HCEC 1CT (cell line): ENCODE data around the gene NPAS3.

Experiments
- DNase-seq: peaks from one replicate; pipeline ENCODE4 v3.0.0-alpha.2; 2017

NPAS3 gene

DNA sequence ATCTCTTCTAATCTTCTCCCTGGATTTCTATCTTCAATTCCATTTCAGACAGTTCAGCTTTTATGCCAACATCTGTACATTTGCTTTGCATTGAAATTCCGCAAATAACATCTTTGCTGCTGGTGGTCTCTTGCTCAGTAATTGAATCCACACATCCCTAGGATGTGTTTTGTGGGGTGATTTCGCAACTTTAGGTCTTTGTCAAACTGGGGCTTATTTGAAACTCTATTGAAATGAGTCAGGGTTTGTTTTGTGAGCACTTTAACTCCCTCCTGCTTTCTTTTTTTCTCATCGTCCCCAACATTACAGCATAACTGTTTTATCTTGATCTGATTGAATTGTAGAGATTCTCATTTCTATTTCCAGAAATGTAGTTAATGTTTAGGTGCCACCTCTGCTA, 404.3 kb downstream of the NPAS3 start:
- DNase-seq = no peak

- no peak for DNase-seq
These were observed 409.1 kb downstream of the NPAS3 start for GRCh38 chr14:33347796-33348195.

DNA sequence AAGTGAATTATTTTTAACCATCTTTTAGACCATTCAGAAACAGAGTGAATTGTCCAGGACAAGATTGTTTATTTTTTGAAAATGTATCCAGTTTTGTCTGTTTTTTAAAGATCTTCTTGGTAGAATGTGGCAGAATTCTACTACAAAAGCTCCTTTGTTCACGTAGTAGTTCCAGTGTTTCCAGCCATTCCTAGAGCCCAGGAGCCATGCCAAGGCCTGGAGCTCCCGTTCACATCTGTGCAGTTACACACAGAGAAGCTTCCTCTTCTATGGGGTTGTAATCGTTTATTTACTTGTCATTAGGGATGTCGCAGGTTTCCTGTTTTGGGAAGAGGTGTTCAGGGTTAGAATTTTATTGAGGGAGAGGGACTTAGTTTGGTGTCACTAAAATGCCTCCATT, 409.8 kb downstream of the NPAS3 start:
- DNase-seq = no peak

- no peak for DNase-seq
These were observed 411.2 kb downstream of the NPAS3 start for GRCh38 chr14:33349871-33350270.

DNA sequence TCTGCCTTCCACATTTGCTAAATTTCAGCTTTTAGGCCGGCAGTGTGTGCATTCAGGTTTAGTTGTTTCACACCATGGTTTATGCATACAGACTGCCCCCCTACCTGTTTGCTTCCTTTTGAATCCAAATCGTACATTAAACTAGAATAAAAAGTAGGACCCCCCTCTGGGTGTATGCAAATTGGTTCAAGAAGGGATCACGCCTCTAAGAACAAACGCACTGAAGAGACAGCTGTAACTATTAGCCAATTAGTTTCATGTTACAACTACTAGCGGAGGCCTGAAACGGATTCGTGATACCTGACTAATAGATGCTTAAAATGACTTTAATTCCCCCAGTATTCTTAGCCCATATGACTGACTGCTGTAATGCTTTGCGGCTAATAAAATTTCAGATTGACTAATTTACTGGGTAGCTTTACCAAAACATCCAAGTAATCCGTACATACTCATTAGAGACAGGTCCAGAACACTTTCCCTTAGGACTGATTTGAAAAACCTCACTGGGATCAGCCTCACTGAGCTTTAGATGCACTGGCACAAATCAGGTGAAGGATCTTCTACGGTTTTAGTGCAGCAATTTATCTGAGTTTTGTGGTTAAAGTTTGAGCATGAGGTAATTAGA, 411.8 kb downstream of the NPAS3 start:
- no peak for DNase-seq

DNA sequence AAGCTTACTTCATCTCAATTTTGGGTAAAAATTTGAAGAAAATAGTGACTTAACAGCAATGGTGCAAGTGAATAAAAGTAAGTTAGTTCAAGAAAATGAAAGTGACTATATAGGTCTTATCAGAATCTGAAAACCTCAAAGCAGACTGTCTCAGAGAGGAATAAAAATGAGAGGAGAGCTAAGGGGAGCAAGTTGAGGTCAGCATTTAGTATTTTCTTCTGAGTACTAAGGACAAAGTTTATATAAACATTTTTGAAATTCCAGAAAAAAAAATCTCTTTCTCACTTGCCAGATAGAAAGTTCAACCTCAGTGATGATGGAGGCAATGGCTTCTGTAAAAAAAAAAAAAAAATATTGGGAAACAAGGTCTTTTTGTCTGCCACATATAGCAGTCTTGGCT, 414.1 kb downstream of the NPAS3 start:
- DNase-seq = no peak

DNA sequence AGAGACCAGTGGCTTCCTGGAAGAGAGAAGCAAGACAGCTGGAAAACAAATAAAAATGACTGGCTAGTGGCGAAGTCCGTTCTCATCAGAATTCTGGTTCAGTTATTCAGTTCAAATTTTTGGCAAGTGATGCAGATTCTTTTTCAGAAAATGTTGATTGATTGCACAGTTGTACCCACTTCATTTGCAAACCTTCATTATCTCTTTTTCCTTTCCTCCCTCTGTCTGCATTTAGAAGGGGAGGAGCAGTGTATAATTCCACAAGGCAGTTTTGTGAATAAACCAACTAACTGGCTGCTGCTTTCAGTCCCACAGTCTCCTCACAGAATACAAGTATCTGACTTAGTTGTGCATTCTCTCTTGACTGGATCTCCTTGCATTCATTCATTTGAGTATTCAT, 417.5 kb downstream of the NPAS3 start:
- no peak for DNase-seq

GRCh38 chr14:33357225-33358010, 418.7 kb downstream of the NPAS3 start:
- no peak for DNase-seq

DNA sequence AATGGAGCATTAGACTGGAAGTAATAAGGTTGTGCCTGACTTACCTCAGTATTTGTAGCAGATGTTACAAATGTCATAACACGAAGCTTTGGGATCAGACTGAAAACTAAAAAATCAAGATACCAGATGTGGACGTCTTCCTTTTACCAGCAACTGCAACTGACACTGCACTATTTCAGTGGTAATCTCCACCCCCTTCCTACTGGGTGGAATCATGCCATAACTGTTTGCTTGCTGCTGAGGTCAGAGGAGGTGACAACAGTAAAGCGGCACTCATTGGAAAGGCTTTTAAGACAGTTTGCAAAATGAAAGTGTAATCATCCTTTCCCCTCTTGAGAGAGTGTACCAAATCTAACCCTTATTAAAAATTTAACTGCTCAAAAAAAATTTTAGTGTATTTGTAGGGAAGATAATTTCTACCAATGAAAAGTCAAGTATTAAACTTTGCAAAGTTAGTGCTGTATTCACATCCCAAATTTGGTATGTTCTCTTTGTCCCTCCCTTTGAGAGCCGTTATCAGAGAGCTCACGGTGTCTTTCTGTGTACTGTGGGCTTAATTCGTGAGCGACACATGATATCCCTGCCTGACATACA, 420.7 kb downstream of the NPAS3 start:
- no peak for DNase-seq

DNA sequence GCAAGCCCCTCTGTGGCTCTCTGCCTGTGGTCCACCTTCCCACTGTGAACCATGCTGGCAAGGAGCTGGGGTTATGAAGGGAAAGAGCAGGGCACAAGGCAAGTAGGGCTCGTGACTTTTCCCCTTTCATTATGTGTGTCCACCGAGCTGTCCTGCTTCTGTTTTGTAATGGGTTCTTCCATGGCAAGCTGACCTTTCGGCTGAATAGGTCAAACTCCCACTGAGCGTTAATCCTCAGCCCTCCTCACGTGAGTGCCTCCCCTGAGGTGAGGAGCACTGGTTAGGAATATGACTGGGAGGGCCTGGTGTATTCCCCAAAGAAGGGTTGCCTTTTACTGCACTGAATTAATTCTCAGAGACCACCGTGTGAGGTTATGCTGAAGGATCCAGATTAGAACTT, 424.3 kb downstream of the NPAS3 start:
- no peak for DNase-seq

GRCh38 chr14:33363682-33364081, 425.0 kb downstream of the NPAS3 start:
- no peak for DNase-seq

GRCh38 chr14:33364466-33364865, 425.8 kb downstream of the NPAS3 start:
- no peak for DNase-seq

- no peak for DNase-seq
These were observed 430.4 kb downstream of the NPAS3 start for GRCh38 chr14:33369041-33369440.

GRCh38 chr14:33369972-33370371, 431.3 kb downstream of the NPAS3 start:
- no peak for DNase-seq

DNA sequence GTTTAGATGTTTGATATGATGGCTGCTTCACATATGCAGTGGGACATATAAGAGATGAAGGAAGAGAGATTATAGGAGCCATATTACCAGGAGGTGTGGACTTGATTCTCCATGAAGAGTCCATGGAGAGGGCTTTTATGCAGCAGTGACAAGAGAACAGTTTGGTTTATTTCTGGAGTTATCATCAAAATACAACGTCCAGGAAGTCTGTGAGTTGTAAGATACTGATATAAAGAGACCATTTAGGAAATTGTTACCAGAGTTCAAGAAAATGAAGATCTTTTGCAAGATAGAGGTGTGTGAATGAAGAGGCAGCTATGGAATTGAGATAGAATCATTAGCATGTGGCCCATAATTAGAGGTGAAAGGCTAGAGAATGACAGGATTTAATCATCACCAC, 431.7 kb downstream of the NPAS3 start:
- no peak for DNase-seq

DNA sequence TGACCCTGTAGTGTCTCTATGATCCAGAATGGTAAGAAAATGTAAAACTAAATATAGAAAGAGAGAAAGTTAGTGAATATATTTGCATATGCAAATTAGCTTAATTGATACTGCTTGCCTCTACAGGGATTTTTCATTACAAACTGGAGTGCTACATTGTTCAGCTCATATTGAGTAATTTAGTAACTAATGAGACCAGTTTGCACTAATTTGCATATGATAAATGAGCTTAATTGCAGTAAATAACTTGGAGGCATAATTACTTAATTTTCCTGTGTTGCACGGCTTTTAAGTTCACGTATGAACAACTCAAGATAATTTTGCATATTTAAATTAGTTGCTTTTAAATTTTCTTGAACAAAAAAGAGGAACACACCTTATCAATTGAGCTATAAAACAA, 436.5 kb downstream of the NPAS3 start:
- DNase-seq = no peak

- no peak for DNase-seq
These were observed 437.1 kb downstream of the NPAS3 start for GRCh38 chr14:33375786-33376185.

DNA sequence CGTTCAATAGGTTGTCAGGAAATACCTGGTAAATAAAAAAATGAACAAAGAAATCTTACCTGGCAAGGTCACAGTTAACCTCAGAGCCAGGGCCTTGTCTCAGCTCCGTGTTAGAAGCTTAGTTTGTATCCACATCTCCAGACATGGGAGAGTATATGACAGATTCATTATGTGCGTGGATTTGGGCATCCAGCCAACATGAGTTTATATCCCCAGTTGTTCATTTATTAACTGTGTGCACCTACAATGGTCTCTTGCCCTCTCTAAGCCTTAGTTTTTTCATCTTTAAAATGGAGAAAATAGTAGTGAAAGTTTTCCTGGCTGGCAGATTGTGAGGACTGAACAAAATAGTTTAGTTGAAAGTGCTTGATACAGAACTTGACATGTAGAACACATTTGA, 437.8 kb downstream of the NPAS3 start:
- no peak for DNase-seq

DNA sequence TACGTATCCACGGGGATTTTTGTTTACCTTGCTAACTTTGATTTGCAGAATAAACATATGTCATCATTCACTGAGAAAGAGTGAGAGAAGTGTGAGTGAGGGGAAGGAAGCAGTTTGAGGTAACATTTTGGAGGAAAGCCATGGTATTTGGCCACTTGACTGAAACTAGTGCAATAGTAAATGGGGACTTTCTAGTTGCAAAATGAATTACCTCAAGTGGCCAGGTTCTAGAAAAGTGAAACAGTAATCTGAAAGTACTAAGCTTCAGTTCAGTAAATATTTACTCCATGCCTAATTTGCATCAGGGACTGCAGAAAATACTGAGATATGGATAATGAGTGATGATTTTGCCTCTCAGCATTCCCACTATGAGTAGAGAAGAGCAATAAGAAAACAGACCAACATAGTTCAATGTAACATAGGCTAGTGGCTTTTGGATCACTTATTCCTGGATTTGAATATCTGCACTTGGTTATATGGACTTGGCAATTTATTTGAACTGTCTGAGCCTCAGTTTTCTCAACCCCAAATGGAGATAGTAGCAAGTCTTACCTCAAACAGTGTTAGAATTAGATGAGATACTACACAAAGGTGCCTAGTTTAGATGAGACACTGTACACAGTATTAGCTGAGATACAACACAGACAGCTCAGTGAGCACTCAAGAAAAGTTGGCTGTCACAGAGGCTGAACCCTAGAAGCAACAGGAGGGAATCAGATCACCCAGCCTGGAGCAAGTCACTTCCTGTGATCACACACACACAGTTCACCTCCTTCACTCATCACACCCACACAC, 439.1 kb downstream of the NPAS3 start:
- DNase-seq = no peak

- no peak for DNase-seq
These were observed 443.0 kb downstream of the NPAS3 start for GRCh38 chr14:33381717-33382116.

DNA sequence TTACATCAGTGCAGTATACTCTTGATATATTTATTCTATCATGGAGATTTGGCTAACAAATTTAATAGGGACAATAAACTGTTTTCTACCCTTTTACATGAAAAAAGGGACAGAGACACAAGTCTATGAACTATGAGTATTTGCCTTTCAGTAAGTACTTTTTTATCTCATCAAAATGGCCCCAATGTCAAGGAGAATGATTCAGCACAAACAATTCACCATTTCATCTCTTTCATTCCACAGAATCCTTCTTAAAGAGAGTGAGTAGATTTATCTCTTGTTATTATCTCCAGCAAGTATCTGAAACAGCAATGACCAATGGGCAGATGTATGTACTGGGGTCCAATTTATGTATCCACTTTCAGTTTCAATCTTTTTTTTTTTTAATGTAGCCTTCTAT, 447.5 kb downstream of the NPAS3 start:
- no peak for DNase-seq

DNA sequence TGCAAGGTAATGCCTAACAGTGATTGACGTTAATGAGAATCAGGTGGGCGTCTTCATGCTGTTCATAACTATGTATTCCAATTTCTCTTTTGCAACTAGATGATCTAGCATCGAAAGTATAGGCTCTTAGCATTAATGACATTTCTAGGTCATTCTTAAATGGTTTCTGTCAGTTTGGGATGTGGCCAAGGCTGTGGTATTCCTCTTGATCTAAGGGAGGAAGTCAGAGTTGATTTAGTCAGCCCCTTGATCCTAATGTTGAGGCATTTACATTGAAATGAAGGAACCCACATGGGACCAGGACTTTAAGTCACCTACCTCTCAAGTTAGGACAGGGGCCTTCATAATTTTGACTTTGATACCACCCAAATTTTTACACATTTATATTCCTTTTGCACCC, 448.1 kb downstream of the NPAS3 start:
- DNase-seq = no peak

- no peak for DNase-seq
These were observed 451.7 kb downstream of the NPAS3 start for GRCh38 chr14:33390335-33390734.
